Stimulated activated CD4-positive, alpha-beta T cell treated with anti-CD3 and anti-CD28 coated beads, Interleukin-12 subunit alpha, Interleukin-12 subunit beta, amount 100 ng/mL, for 4 hours (primary cell): ENCODE measurements around the gene CRB2.

Experiments used
- DNase-seq: peaks from one replicate; pipeline ENCODE4 v3.0.0-alpha.2; 2020

The CRB2 gene

GRCh38 chr9:123408313-123409262 lies 52.6 kb downstream of the CRB2 start:
- DNase-seq, result no peak

- no peak for DNase-seq
Observed at GRCh38 chr9:123410281-123410910, 54.4 kb downstream of the CRB2 start.

- DNase-seq, result no peak
Observed at GRCh38 chr9:123411191-123411590, 55.2 kb downstream of the CRB2 start.

- no peak for DNase-seq
Observed at GRCh38 chr9:123411636-123412035, 55.6 kb downstream of the CRB2 start.

GRCh38 chr9:123412171-123412820 lies 56.3 kb downstream of the CRB2 start:
- DNase-seq, result no peak

- no peak for DNase-seq
Observed at GRCh38 chr9:123414204-123414603, 58.2 kb downstream of the CRB2 start.

GRCh38 chr9:123414936-123415930 lies 59.2 kb downstream of the CRB2 start:
- DNase-seq, result no peak

- no peak for DNase-seq
Observed at GRCh38 chr9:123416176-123416575, 60.2 kb downstream of the CRB2 start.

GRCh38 chr9:123417289-123418051 lies 61.5 kb downstream of the CRB2 start:
- no peak for DNase-seq

GRCh38 chr9:123418052-123418430 lies 62.0 kb downstream of the CRB2 start:
- no peak for DNase-seq

GRCh38 chr9:123418506-123418905 lies 62.5 kb downstream of the CRB2 start:
- DNase-seq, result no peak

- DNase-seq, result no peak
Observed at GRCh38 chr9:123419091-123419490, 63.1 kb downstream of the CRB2 start.

GRCh38 chr9:123419721-123420591 lies 64.0 kb downstream of the CRB2 start:
- DNase-seq, result no peak

- DNase-seq, result no peak
Observed at GRCh38 chr9:123420592-123421111, 64.7 kb downstream of the CRB2 start.

GRCh38 chr9:123421186-123421585 lies 65.2 kb downstream of the CRB2 start:
- no peak for DNase-seq

- DNase-seq, result no peak
Observed at GRCh38 chr9:123421801-123422455, 65.9 kb downstream of the CRB2 start.

GRCh38 chr9:123422635-123423310 lies 66.8 kb downstream of the CRB2 start:
- no peak for DNase-seq

GRCh38 chr9:123423311-123423640 lies 67.3 kb downstream of the CRB2 start:
- no peak for DNase-seq

GRCh38 chr9:123424131-123424530 lies 68.1 kb downstream of the CRB2 start:
- DNase-seq, result no peak
